WTC11 (cell line): ENCODE measurements around the gene ANTXR2. TPM values are rescaled to one million over a fixed set of nuclear protein-coding genes. Genes with fewer than 3 reads are reported as not detected.

Experiments
- ATAC-seq: fragments of 200-7000 bp; cut with Tn5 transposase; 2 replicates; pipeline ENCODE4 v1.10.0; 2021; ENCODE audit warnings: mild to moderate bottlenecking, moderate library complexity
- CTCF ChIA-PET: fragments of 300-600 bp; sonication (Branson Sonifier 250); formaldehyde crosslinking; loops from one replicate; lab custom pipeline; 2021; ENCODE audit warnings: antibody characterized with exemption; lab: Charles Lee
- POLR2A ChIA-PET: fragments of 350-600 bp; sonication (Branson Sonifier 250); formaldehyde crosslinking; loops from one replicate; lab custom pipeline; 2021; ENCODE audit warnings: antibody characterized with exemption; lab: Charles Lee
- DNase-seq: peaks from one replicate; pipeline ENCODE4 v3.0.0; 2021; ENCODE audit warnings: low spot score
- H3K27ac Mint-ChIP-seq: 2 replicates; pipeline ENCODE4 v1.8.0; 2021; ENCODE audit warnings: mixed read lengths
- H3K27me3 Mint-ChIP-seq: 2 replicates; pipeline ENCODE4 v1.8.0; 2021; ENCODE audit warnings: low read depth, mild to moderate bottlenecking, moderate library complexity, mixed read lengths
- H3K36me3 Mint-ChIP-seq: 2 replicates; pipeline ENCODE4 v1.8.0; 2021; ENCODE audit warnings: mixed read lengths
- H3K4me1 Mint-ChIP-seq: 2 replicates; pipeline ENCODE4 v1.8.0; 2022; ENCODE audit warnings: mixed read lengths
- H3K4me3 Mint-ChIP-seq: 2 replicates; pipeline ENCODE4 v1.8.0; 2021; ENCODE audit warnings: mild to moderate bottlenecking, moderate library complexity, mixed read lengths
- H3K9me3 Mint-ChIP-seq: 2 replicates; pipeline ENCODE4 v1.8.0; 2021; ENCODE audit warnings: mixed read lengths
- CBFB ChIP-seq: sonication (generic); formaldehyde crosslinking; IDR thresholded peaks from 2 replicates; pipeline ENCODE4 v1.8.1; 2022; ENCODE audit warnings: mild to moderate bottlenecking, low read depth, missing genetic modification reagents
- HMGA2 ChIP-seq: fragments of 250-450 bp; sonication (Bioruptor Pico); IDR thresholded peaks from 2 replicates; pipeline ENCODE4 v1.4.0; 2021; ENCODE audit warnings: mild to moderate bottlenecking, moderate library complexity
- MYBL2 ChIP-seq: sonication (generic); formaldehyde crosslinking; IDR thresholded peaks from 2 replicates; pipeline ENCODE4 v1.8.1; 2023; ENCODE audit warnings: mild to moderate bottlenecking, moderate library complexity, missing genetic modification reagents
- NFE2L1 ChIP-seq: sonication (generic); formaldehyde crosslinking; IDR thresholded peaks from 2 replicates; pipeline ENCODE4 v1.8.1; 2023; ENCODE audit warnings: missing genetic modification reagents
- NFYB ChIP-seq: sonication (generic); formaldehyde crosslinking; conservative IDR thresholded peaks from 2 replicates; pipeline ENCODE4 v1.8.0; 2022; ENCODE audit warnings: low read depth, missing genetic modification reagents
- NR3C1 ChIP-seq: sonication (generic); formaldehyde crosslinking; conservative IDR thresholded peaks from 2 replicates; pipeline ENCODE4 v1.8.1; 2023; ENCODE audit warnings: low read depth, mild to moderate bottlenecking, missing genetic modification reagents
- PRRX2 ChIP-seq: fragments of 250-450 bp; sonication (Bioruptor Pico); IDR thresholded peaks from 2 replicates; pipeline ENCODE4 v1.8.0; 2021; ENCODE audit warnings: mild to moderate bottlenecking
- SMAD3 ChIP-seq: sonication (generic); formaldehyde crosslinking; IDR thresholded peaks from 2 replicates; pipeline ENCODE4 v1.8.0; 2022; ENCODE audit warnings: missing genetic modification reagents, mild to moderate bottlenecking, borderline replicate concordance
- TEAD1 ChIP-seq: sonication (generic); formaldehyde crosslinking; IDR thresholded peaks from 2 replicates; pipeline ENCODE4 v1.8.0; 2022; ENCODE audit warnings: mild to moderate bottlenecking, missing genetic modification reagents
- TEAD4 ChIP-seq: sonication (generic); formaldehyde crosslinking; IDR thresholded peaks from 2 replicates; pipeline ENCODE4 v1.8.0; 2022; ENCODE audit warnings: mild to moderate bottlenecking, missing genetic modification reagents
- ZBTB21 ChIP-seq: sonication (generic); formaldehyde crosslinking; IDR thresholded peaks from 2 replicates; pipeline ENCODE4 v1.8.1; 2023; ENCODE audit warnings: mild to moderate bottlenecking, missing genetic modification reagents, borderline replicate concordance
- ZNF232 ChIP-seq: sonication (generic); formaldehyde crosslinking; IDR thresholded peaks from 2 replicates; pipeline ENCODE4 v1.8.0; 2022; ENCODE audit warnings: mild to moderate bottlenecking, missing genetic modification reagents
- ZNF317 ChIP-seq: sonication (generic); formaldehyde crosslinking; IDR thresholded peaks from 2 replicates; pipeline ENCODE4 v1.8.1; 2023; ENCODE audit warnings: low read depth, mild to moderate bottlenecking, moderate library complexity, missing genetic modification reagents, borderline replicate concordance
- total RNA-seq: library from RNA; stranded (reverse); gene quantifications from 3 replicates; pipeline ENCODE4 v1.2.3, GENCODE V29; 2021
- TF ChIP-seq, protein P1 (sequence below): sonication (generic); formaldehyde crosslinking; IDR thresholded peaks from 2 replicates; pipeline ENCODE4 v1.8.1; 2023; ENCODE audit warnings: mild to moderate bottlenecking, missing genetic modification reagents, moderate library complexity
- TF ChIP-seq, protein P2 (sequence below): sonication (generic); formaldehyde crosslinking; IDR thresholded peaks from 2 replicates; pipeline ENCODE4 v1.8.1; 2023; ENCODE audit warnings: mild to moderate bottlenecking, missing genetic modification reagents, borderline replicate concordance
- TF ChIP-seq, protein P3 (sequence below): fragments of 250-450 bp; sonication (Bioruptor Pico); IDR thresholded peaks from 2 replicates; pipeline ENCODE4 v1.9.0; 2021; ENCODE audit warnings: moderate library complexity, mild to moderate bottlenecking, inconsistent platforms, borderline replicate concordance
- TF ChIP-seq, protein P4 (sequence below): sonication (generic); formaldehyde crosslinking; IDR thresholded peaks from 2 replicates; pipeline ENCODE4 v1.8.0; 2023; ENCODE audit warnings: missing genetic modification reagents
- TF ChIP-seq, protein P5 (sequence below): sonication (generic); formaldehyde crosslinking; IDR thresholded peaks from 2 replicates; pipeline ENCODE4 v1.8.1; 2022; ENCODE audit warnings: low read depth, missing genetic modification reagents, borderline replicate concordance

Gene ANTXR2
- total RNA-seq, 1 experiment from 2014 or later = 9.9 TPM

DNA sequence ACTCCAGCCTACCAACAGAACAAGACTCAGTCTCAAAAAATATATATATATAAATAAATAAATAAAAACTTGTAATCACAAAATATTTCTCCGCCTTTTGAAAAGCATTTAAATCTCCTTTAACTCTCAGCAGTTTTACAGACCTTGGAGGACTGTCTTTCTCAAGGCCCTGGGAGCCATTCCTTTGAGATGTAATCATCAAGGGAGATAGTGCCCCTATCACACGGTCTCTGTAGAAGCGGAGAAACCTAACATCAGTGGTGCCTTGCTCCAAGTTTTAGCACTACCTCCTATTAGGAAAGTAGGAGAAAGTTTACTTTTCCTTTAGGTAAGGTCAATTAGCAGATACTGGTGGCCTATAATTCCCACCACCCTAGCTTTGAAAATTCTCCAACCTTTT lies 58.5 kb downstream of the ANTXR2 start (continued):
- TF ChIP-seq TEAD1 (CRISPR knock-in tag) (no peak), CBFB (CRISPR knock-in tag) (no peak), ZNF232 (CRISPR knock-in tag) (no peak), NFYB (no peak), TEAD4 (CRISPR knock-in tag) (no peak), NFE2L1 (CRISPR knock-in tag) (no peak), NR3C1 (CRISPR knock-in tag) (no peak)
- TF ChIP-seq, protein P1, sequence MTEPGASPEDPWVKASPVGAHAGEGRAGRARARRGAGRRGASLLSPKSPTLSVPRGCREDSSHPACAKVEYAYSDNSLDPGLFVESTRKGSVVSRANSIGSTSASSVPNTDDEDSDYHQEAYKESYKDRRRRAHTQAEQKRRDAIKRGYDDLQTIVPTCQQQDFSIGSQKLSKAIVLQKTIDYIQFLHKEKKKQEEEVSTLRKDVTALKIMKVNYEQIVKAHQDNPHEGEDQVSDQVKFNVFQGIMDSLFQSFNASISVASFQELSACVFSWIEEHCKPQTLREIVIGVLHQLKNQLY (CRISPR knock-in tag) = no peak

DNA sequence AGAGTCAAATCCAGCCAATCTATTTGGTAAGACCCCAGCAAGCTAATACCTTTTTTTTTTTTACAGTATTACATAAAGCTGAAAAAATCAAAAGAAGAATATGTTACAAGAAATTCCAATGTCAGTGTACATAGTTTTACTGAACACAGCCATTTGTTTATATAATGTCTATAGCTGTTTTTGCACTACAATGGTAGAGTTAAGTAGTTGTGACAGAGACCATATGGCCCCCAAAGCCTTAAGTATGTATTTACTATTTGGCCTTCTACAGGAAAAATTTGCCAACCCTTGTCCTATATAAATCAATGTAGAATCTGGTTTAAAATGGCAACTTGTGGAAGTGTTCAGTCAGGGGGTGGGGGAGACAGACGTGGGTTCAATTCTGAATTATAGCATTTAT lies 60.7 kb downstream of the ANTXR2 start:
- Mint-ChIP-seq H3K4me3 (no peak overlapping the region), H3K9me3 (no peaks in the 10 kb centered on the region), H3K27me3 (no peaks in the 10 kb centered on the region), H3K27ac (no peak overlapping the region), H3K4me1 (peaks cover 16% of the 10 kb centered on the region), H3K36me3 (no peaks in the 10 kb centered on the region)
- no peak for TF ChIP-seq MYBL2
- TF ChIP-seq PRRX2 (CRISPR knock-in tag) = no peak
- TF ChIP-seq NFE2L1 (CRISPR knock-in tag) = no peak
- TF ChIP-seq ZBTB21 (CRISPR knock-in tag) = no peak
- TF ChIP-seq, protein P2, sequence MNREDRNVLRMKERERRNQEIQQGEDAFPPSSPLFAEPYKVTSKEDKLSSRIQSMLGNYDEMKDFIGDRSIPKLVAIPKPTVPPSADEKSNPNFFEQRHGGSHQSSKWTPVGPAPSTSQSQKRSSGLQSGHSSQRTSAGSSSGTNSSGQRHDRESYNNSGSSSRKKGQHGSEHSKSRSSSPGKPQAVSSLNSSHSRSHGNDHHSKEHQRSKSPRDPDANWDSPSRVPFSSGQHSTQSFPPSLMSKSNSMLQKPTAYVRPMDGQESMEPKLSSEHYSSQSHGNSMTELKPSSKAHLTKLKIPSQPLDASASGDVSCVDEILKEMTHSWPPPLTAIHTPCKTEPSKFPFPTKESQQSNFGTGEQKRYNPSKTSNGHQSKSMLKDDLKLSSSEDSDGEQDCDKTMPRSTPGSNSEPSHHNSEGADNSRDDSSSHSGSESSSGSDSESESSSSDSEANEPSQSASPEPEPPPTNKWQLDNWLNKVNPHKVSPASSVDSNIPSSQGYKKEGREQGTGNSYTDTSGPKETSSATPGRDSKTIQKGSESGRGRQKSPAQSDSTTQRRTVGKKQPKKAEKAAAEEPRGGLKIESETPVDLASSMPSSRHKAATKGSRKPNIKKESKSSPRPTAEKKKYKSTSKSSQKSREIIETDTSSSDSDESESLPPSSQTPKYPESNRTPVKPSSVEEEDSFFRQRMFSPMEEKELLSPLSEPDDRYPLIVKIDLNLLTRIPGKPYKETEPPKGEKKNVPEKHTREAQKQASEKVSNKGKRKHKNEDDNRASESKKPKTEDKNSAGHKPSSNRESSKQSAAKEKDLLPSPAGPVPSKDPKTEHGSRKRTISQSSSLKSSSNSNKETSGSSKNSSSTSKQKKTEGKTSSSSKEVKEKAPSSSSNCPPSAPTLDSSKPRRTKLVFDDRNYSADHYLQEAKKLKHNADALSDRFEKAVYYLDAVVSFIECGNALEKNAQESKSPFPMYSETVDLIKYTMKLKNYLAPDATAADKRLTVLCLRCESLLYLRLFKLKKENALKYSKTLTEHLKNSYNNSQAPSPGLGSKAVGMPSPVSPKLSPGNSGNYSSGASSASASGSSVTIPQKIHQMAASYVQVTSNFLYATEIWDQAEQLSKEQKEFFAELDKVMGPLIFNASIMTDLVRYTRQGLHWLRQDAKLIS (CRISPR knock-in tag) = no peak
- TF ChIP-seq HMGA2 (CRISPR knock-in tag) = no peak
- TF ChIP-seq SMAD3 = no peak
- TF ChIP-seq, protein P3, sequence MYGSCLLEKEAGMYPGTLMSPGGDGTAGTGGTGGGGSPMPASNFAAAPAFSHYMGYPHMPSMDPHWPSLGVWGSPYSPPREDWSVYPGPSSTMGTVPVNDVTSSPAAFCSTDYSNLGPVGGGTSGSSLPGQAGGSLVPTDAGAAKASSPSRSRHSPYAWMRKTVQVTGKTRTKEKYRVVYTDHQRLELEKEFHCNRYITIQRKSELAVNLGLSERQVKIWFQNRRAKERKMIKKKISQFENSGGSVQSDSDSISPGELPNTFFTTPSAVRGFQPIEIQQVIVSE (CRISPR knock-in tag) = no peak
- TF ChIP-seq, protein P4, sequence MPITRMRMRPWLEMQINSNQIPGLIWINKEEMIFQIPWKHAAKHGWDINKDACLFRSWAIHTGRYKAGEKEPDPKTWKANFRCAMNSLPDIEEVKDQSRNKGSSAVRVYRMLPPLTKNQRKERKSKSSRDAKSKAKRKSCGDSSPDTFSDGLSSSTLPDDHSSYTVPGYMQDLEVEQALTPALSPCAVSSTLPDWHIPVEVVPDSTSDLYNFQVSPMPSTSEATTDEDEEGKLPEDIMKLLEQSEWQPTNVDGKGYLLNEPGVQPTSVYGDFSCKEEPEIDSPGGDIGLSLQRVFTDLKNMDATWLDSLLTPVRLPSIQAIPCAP (CRISPR knock-in tag) = no peak
- TF ChIP-seq NR3C1 (CRISPR knock-in tag) = no peak
- TF ChIP-seq, protein P5, sequence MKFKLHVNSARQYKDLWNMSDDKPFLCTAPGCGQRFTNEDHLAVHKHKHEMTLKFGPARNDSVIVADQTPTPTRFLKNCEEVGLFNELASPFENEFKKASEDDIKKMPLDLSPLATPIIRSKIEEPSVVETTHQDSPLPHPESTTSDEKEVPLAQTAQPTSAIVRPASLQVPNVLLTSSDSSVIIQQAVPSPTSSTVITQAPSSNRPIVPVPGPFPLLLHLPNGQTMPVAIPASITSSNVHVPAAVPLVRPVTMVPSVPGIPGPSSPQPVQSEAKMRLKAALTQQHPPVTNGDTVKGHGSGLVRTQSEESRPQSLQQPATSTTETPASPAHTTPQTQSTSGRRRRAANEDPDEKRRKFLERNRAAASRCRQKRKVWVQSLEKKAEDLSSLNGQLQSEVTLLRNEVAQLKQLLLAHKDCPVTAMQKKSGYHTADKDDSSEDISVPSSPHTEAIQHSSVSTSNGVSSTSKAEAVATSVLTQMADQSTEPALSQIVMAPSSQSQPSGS (CRISPR knock-in tag) = no peak
- TF ChIP-seq ZNF317 (CRISPR knock-in tag) = no peak
- CTCF ChIA-PET = no interaction called here
- POLR2A ChIA-PET = no interaction called here
- DNase-seq = no peak
- ATAC-seq = no peak
